HK-2 (cell line): Measurements from ENCODE around the gene IL17RD.
A peak's percentile ranks its signal among the peaks of the same experiment; 100 is the strongest.

ENCODE experiments used
- DNase-seq: peaks from one replicate; pipeline ENCODE4 v3.0.0-alpha.2; 2018; ENCODE audit not compliant: unreplicated experiment

Gene IL17RD

DNA sequence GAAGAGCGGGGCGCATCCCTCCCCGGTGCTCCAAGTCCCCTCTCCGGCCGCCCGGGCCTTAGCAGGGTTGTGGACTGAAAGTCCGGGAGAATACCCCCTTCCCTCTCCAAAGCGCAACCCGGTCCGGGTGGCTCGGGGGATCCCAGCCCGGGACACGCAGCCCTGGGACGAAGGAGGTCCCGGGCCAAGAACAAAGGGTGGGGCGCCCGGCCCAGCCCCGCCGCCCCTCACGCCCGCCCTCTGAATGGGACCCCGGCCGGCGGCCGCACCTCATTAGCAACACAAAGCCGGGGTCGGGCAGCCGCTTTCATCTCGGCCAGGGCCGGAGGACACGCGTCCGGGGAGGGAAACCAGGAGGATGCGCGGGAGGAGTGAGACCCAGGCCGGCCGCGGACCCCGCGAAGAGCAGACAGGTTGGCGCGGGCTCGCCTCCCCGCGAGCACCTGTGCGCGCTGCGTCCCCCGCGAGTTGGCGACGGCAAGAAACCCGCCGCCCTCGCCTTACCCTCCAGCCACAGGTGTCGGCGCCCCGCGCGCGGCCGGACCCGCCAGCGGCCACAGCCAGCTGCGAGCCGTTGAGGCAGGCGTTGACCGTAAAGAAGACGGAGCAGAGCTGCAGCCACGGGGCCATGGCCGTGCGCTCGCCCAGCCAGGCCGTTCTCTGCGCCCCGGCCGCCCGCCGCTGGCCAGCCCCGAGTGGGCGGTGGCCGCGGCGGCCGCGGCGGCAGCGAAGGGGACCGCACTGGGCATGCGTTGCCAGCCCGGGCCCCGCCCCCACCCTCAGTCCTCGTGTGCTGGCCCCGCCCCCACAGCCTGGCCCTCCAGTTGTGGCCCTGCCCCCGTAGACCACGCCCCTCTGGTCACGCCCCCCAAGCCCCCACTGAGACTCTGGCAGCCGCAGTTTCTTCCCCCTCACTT is at the start of gene IL17RD:
IL17RD (minus strand) TSS at position 697 of the 917 bp plus-strand sequence; CDS start at position 630, 67 bp downstream.
- peak; percentile 70 for DNase-seq

DNA sequence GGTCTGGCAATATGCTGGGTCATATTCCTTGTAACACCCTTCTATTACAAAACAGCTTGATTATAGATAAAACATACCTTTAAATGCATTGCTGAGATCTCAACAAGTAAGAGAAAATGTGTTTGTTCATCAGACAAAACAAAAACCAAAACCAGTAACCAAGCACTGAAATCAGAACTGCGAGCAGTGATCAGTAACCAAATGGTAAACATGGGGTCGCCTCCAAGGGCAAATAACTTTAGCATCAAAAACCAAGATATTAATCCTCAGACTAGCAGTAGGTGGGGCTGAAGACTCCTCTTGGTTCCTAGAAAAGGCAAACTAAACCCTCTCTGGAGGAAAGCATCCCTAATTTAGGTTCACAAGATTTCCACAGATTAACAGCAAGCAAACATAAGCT is 41.3 kb upstream of the IL17RD start:
- DNase-seq, result no peak

DNA sequence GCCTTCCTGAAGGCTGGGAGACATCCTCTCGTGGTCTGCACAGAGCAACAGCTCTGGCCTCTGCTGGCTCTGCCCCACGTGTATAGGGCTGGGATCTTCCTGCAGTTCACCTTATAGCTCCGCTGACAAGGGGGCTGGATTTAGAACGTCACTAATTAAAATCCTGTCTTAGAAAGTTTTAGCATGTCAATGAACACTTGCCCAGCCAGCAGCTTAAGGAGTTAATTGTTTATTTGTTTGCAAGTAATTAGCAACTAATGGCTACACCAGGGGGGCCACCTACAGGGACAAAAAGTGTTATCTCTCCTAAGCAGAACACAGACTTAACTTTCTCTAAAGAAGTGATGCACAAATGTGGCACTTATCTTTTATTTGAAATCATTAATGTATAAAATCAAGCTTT is 34.7 kb upstream of the IL17RD start, which contains the start of gene HESX1:
HESX1 (minus strand) TSS at position 84 of the 403 bp plus-strand sequence; CDS start at position 24, 60 bp downstream.
- no peak for DNase-seq

DNA sequence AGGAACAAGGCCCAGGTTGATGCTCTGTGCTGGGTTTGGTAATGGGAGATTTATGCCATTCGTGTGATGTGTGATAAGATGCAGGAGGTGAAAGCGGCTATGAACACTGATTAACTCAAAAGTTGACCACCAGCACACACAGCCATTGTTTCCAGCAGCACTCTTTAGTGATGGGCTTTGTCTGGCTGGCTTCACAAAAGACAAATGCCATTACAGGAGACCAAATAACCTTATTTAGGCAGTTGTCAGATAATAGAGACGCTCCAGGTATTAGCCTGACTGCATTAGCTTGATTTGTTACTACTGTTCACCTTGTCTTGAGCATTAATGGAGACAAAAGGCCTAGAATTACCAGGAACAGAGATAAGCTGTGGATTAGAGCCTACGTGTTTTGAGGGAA is 29.5 kb upstream of the IL17RD start:
- DNase-seq, result no peak

DNA sequence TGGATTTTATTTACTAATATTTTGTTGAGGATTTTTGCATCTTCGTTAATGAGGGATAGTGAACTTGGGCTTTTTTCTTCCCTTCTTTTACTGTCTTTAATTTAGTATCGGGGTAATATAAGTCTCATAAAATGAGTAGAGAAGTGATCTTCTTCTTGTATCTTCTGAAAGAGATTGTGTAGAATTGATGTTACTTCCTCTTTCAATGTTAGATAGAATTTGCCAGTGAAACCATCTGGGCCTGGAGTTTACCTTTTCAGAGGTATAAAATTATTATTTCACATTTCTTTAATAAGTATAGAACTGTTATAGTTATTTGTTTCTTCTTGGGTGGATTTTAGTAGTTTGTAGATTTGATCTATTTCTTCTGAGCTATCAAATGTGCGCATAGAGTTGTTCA is 26.9 kb upstream of the IL17RD start:
- DNase-seq, result no peak

DNA sequence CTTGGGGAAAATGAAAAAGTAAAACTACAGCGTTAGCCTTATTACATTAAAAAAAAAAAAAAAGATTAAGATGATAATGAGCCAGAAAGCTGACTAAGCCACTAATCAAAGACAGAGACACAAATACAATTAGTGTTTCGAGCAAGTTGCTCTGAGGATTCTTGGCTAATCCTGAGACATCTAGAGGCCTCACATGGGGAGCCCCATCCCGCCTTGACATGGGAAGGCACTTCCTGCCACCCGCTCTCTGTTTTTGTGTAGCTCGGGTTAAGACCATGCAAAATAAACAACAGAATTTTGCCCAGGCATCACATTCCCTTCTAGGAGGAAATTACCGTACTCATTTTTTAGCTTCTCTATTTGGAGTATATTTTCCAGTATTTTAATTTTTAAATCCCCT is 19.4 kb upstream of the IL17RD start:
- no peak for DNase-seq

DNA sequence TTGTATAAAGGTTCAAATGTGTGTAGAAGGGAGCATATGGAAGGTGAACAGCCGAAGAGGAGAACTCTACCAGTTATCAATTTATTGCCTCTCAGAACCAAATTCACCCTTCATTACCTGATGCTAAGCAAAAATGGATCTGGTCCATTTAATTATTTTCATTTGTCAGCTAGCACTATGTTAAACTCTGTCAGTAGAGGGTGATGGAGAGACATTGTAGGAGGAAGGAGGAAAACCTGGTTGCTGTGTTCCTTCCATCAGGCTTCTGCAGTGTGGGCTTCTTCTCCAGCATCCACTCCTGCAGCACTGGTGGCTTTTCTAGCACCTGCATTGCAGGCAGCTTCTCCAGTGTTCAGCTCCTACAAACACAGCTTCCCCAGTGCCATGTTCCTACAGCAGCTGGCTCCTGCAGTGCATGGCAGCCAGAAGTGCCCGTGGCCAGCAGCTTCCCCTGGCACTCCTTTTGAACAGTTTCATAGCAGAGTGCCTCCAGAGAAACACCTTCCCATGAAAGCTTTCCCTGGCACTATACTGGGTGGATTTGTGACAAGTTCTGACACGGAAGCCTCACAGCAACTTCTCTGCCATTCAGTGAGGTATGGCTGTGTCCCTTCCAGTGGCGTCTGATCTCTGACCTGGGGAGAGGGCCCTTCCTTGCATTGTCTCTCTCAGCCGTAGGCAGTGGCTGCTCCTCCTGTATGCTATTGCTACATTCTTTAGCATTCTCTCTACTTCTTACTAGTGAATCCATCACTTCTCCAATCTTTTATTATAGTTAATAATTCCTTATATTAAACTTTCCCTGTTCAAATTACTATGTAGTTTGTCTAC is 14.6 kb upstream of the IL17RD start:
- no peak for DNase-seq

DNA sequence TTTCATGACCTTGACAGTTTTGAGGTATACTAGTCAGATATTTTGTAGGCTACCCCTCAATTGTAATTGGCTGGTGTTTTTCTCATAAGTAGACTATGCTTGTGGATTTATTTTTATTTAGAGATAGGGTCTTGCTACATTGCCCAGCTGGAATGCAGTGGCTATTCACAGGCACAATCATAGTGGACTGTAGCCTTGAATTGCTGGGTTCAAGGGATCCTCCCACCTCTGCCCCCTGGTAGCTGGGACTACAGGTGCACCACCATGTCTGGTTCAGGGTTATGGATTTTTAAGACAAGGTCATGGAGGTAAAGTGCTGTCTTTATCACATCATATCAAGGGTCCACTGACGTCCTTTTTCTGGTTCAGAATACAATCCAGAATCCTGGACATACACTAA is 10.9 kb upstream of the IL17RD start:
- DNase-seq, result no peak

DNA sequence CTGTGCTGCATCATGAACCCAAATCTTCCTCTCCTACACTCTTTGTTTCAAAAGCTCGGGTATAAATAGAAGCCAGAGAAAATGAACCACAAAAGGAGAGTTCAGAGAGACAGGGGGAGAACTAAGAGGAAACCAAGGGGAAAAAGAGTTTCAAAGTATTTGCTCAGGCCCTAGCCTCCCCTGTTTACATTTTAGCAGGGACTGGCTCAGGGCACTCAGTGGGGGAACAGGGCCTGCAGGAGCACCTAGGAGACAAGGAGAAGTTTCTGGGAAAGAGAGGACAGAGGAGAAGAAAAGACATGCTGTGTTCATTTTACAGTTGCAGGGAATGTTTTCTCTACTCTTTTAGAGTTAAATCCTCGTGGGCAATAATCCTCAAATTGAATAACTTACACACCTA is 8.5 kb upstream of the IL17RD start:
- no peak for DNase-seq

DNA sequence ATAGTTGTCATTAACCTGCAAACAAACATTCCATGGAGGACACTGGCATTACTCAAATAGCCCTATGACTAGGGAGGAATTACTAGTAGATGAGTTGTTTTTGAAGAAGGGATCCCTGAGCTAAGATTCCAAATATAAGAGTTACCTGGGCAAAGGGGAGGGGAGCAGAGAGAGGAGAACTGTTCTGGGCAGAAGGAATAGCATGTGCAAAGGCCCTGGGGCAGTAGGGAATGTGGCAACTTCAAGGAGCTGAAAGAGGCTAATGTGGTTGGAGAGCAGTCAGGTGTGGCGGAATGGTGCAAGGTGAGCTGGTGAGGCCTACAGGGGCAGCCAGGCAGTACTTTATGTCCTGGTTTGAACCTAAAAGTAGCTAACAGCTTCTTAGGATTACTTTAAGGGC is 5.8 kb upstream of the IL17RD start:
- no peak for DNase-seq

DNA sequence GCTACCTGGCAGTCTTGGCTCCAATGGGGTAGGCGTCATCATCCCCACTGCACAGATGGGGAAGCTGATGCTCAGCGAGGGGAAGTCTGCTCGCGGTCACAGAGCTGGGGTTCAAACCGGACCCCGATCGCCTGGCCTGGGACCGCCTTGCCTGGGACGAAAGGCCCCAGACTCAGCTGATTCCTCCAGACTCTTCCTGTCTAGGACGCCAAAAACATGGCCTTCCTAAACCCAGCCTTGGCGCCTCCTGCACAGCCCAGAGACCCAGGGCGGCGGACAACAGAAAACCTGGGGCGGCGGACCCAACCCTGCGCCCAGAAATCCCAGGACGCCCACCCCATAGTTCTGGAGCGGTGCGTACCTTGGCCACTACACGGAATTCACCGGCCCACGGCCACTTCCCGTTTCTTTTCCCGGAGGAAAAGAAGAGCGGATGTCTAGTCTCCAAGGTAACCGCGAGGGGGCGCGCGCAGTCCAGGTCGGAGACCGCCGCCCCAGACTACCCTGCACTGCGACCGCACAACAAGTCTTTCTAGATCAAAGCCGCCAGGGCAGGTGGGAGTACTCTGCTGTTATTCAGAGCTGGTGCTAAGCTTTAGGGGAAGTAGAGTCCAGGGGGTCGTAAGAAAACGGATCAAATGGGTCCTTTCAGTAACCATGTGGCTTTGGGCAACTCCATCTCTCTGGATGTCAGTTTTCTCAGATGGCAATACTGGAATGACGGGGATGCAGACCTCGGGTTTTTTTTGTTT is 4.9 kb upstream of the IL17RD start:
- peak; percentile 71 for DNase-seq

DNA sequence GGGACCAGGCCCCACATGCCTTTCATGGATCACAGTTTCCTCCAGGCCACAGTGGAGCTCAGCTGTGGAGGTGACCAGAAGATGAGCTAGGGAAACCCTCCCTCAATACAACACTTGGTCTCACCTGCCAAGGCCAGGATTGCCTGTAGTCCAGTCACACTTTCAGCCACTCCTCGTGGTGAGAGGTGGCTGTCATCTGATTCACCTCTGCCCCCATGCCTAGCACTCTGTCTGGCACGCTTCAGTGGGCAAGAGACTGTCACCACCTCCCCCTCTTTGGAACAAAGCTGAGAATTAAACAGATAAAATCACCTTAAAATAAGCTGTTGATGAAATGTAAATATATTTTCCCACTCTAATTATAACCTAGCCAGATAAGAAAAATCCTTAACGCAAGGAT is 4.0 kb upstream of the IL17RD start:
- peak; percentile 35 for DNase-seq

DNA sequence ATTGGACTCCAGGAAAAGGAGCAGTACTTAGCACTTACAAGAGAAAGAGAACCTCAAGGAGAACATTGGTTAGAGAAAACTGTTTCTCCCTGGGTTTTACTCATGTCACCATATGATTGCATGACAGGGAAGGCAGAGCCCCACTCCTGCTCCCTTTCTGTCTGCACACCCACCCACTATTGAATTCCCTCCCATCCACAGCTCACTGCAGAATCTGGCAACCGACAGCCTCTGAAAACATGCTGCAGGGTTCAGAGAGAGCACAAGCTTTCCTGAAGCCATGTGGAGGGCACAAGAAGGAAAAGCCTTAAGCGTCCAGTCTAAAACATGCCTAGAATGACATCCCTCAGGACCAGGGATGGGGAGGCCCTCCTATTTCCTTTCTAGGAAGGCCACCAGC is 3.0 kb upstream of the IL17RD start:
- no peak for DNase-seq

DNA sequence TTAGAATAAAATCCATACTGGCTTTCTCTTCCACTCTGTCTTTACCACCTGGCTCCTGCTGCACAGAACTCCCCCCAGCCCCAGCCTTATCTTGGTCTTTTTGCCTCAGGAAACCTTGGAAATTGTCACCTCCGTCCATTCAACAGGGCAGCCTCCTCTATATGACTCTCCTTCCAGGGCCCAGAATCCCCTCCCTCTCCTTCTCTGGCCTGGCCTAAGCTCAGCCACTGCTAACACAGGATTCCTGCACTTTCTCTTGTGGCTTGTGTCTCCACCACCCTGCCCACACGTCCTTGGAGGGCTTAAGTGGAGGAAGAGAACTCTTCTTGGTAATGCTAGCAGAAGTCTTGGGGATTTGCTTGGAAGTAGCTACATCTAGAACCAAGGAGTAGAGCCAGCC is 1.5 kb upstream of the IL17RD start:
- DNase-seq, result no peak

DNA sequence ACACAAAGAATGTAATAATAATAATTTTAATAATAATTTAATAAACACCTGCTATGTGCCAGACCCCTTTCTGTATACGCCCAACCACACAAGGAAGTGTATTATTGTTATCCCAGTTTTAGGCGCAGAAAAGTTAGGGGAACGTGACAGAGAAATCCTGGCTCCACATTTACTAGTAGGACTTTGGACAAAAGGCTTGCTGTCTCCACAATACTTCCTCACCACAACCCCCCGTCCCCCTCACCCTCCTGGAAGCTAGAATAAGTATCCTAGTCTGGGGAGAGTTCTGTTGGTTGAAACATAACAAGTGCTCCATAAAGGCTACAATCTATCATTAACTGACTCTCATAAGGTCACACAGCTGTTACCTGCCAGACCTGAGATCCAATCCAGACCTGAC is 488 bp upstream of the IL17RD start:
- DNase-seq, result no peak

DNA sequence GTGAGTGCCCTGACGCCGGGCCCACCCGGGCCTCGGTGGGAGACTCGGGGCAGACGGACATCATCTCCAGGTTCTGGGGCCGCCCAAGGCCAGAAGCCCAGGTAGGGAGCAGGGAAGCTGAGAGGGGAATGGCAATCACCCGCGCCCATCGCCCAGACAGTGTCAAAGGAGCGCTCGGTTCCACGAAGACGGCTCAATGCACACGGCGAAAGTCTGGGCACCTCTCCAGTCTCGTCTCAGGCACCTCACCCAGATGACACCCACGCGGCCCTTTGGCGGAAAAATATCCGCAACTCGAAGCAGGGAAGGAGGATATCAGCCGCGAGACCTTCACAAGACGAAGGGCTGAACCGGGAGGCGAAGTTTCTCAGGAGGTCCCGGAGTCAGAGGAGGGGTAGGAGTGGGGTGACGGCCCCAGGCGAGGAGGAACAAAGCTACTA is 916 bp downstream of the IL17RD start:
- peak; percentile 16 for DNase-seq

DNA sequence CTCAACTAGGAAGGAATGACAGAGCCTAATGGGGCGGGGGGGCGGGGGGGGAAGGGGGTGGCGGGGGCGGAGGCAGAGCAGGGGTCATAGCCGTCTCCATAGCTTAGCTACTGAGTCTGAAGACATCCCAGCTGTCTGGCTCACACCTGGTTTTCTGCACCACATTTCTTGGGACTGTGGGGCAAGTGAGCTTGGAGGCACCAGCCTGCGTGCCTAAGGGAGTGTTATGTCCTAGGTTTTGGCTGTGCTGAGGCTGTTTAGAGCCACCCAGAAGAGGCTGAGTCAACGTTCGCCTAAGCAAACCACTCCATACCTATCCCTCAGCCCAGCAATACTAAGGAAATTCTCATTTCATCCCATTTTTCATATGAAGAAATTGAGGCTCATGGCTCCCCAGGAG is 1.4 kb downstream of the IL17RD start:
- DNase-seq, result no peak

DNA sequence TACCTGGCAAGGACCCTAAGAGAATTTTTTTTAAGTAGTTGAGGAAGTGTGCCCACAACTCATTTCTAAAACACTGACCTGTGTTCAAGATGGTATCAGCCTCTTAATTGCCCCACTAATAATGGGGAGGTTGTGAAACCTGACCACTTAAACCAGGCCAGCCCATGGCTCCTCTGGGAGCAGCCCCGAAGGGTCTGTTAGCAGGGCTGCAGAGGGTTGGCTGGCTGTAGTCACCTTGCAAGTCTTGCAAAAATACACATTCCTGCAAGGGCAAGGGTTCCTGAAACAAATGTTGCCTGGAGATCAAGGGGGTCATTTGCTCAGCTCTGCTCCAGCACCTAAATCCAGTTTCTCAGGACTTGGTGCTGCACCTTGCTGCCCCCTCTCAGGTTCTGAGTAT is 3.2 kb downstream of the IL17RD start:
- DNase-seq, result no peak

DNA sequence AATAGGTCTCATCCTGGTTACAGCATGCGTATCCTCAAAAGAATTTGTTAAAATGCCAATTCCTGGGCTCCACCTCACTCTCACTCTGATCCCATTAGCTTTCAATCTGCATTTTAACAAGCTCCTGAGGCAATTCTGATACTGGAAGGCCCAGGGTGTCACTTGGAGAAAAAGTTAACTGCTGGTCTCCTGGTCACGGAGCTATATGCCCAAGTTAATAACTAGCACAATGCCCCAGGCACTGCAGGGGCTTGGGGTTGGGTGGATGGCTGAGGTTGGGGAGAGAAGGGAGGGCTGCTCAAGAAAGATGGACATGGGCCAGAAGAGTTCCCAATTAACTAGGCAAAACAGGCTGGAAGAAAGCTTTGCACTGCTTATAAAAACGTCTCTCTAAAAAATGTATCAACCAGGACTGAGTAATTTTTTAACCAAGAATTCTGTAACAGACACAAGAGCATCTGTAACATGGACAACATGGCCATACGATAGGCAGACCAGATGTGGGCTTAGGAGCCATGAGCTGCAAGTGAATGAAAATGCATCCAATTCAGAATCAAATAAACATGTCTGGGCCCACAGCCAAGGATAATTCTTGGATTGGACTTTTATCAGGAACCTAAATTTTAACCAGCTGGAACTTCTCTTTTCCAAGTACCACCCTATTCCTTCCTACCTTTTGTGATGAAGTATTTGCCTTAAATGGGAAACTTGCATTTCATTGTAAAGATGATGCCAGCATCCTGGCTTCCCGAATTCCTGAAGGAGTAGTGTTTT is 4.2 kb downstream of the IL17RD start:
- no peak for DNase-seq

DNA sequence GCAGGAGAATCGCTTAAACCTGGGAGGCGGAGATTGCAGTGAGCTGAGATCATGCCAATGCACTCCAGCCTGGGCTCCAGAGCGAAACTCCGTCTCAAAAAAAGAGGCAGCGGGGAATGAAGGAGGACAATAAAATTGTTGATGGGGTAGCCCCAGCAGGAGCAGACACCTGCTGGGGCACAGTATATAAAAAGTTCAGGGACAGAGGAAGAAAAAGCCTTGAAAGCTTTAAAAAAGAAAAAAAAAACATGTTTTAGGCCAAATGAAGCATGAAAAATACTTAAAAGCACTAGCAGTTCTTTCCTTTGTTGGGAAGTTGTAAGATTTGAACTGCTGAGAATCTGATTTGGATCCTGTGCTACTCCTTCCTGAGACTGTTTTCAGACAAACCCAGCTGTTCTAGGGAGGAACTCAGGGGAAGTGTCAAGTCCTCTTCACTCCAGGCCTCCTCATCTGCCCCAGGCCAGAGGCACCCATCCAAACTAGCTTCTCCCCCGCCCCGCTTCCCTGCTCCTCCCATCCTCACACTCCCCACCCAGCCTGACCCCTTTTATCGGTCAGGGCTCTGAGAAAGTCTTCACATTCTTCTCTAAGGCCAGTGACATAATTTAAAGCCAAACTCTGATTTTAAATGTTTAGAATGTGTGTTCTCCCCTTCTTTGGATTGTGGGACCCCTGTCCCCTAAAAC is 4.9 kb downstream of the IL17RD start:
- no peak for DNase-seq
